SH-SY5Y (cell line): ENCODE data around the gene ANKRD30A.

ENCODE experiments used
- GATA2 ChIP-seq: IDR thresholded peaks from 2 replicates; pipeline ENCODE4 v1.6.1; 2011; ENCODE audit warnings: mild to moderate bottlenecking, low read depth, low read length
- GATA3 ChIP-seq: IDR thresholded peaks from 2 replicates; pipeline ENCODE4 v1.6.1; 2011; ENCODE audit warnings: low read depth, mild to moderate bottlenecking, low read length, moderate library complexity

DNA sequence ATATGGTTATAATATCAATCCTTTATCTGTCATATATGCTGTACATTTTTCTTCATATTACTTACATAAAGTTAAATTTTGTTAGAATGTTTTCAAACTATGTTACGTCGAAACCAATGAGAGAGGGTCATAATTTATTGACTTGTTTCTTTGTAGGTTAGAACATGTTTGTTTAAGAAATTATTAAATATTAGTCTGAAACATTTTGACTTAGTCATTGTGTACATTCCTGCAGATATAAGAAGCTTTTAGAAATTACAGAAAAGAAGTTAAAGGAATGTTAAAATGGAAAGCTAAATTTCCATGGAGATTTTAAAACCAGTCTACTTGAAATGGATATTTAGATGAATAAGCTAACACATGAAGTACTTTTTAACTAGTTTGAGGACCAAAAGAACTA is 99.8 kb downstream of the ANKRD30A start:
- TF ChIP-seq GATA2 (no peak), GATA3 (no peak)
